GDM1 (cell line): ENCODE data around the gene NUP210.

Experiments used
- DNase-seq: peaks from one replicate; lab custom pipeline; 2025; lab: John Stamatoyannopoulos, UW

The NUP210 gene

GRCh38 chr3:13348100-13348499 lies 72.0 kb downstream of the NUP210 start:
- DNase-seq = no peak

DNA sequence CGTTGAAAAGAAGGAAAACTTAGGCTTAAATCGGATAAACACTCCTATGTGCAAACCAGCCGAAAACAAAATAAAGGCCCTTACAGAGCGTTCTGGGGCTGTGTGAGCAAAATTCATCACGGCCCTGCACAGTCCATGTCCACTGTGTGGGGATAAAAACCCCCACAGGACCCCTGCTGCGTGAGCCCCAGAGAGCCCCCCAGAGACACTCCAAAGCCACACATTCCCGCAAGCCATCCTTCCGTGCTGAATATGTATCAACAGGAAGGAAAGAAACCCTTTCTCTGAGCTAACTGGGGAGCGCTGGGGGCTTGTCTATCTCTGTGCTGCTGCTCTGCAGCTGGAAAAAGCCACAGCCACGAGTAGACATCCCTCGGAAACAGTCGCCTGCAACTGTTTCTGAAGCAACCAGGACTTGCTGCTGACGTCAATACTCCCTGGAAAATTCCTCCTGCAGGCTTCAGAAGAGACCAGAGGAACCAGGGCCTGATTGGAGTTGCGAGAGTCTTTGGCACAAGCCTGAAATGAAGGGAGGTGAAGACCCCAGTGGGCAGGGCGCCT lies 72.7 kb downstream of the NUP210 start:
- DNase-seq = no peak

GRCh38 chr3:13346481-13347389 lies 73.4 kb downstream of the NUP210 start:
- DNase-seq = no peak

- DNase-seq = no peak
Measured at GRCh38 chr3:13345772-13346171, 74.3 kb downstream of the NUP210 start.

GRCh38 chr3:13345284-13345683 lies 74.8 kb downstream of the NUP210 start:
- DNase-seq = no peak

- DNase-seq = no peak
Measured at GRCh38 chr3:13344663-13345062, 75.5 kb downstream of the NUP210 start.

- no peak for DNase-seq
Measured at GRCh38 chr3:13343601-13344000, 76.5 kb downstream of the NUP210 start.

- no peak for DNase-seq
Measured at GRCh38 chr3:13341229-13341905, 78.8 kb downstream of the NUP210 start.

DNA sequence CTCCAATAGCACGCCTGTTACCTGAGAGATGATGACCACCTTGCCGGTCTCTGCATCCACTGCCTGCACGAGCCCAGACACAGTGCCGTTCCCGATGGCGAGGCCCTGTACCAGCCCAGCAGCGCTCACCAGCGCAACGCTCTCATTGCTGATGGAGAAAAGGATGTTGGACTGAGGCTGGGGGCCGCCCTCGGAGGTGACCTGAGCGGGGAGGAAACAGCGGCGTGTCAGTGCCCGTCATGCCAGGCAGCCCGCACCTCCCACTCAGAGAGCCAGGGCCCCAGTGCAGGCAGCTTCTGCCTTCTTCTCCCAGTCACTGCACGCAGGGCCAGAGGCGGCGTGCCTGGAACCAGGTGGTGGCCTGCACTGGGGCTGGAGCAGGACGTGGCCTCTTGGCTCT lies 80.3 kb downstream of the NUP210 start:
- no peak for DNase-seq

- DNase-seq = no peak
Measured at GRCh38 chr3:13338996-13339395, 81.1 kb downstream of the NUP210 start.

DNA sequence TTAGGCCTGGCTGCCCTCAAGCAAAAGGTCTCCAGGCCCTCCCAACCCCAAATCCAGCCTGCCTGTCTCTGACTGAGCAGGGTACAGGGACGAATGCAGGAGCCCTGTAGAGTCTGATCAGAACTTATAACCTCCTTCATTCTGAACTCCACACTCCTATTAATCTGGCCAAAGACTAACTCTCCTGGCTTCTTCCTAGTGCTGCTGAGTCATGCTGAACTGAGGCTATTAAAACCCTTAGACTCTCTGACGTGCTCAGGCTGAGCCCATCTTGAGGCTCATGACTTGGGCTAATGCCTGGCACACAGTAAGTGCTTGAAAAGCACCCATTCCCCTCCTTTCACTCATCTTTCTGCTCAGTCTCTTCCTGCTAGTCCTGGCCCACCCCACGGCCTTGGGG lies 81.9 kb downstream of the NUP210 start:
- DNase-seq = no peak

DNA sequence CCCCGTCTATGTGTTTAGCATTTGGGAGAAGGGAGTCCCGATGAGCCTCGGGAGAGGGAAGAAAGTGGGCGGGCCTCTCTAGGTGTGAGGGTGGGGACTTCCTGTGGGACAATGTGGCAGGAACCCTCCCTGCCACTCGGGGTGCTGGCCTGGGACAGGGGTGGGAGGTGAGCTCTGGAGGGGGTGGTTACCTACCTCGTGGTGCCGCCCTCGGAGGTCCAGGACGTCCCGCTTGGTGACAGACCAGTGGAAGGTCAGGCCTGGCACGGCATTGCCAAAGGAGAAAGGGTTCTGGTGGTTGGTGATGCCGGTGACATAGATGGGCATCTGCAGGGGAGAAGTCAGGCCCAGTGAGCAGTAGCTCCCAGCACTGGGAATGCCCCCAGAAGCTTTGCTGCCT lies 83.5 kb downstream of the NUP210 start:
- DNase-seq = no peak

DNA sequence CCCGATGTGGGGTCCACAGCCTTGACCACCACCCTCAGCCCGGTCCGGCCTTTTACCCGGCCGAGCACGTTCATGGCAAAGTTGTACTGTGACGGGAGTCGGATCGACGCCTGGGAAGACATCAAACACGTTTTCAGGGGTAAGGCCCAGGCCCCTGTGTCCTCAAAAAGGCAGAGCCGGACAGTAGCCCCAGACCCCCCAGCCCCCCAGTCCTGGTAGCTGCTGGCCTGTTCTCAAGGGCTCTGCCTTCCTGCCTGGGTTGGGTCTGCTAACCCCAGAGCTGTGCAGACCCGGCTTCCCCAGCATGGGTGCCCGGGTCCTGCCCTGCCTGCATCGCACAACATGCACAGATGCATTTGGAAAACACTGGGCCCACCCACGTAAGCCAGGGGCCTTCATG lies 84.6 kb downstream of the NUP210 start:
- DNase-seq = no peak

DNA sequence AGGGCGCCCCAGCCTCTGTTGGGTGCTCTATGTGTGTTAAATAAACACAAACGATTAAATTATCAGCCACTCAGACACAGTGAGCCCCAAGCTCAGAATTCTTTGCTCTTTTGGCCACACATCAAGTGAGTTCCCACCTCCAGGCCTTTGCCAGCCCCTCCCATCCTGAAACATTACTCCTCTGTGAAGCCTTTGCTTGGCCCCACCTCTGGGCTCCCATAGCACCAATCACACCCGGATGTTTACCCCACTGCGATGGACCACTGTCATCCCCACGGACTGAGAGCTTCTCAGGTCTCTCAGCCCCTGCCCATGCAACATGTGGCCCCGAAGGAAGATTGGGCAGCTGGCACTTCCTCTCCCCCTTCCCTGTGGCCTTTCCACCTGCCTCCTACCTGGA lies 85.1 kb downstream of the NUP210 start:
- no peak for DNase-seq

- DNase-seq = no peak
Measured at GRCh38 chr3:13333236-13333897, 86.8 kb downstream of the NUP210 start.

DNA sequence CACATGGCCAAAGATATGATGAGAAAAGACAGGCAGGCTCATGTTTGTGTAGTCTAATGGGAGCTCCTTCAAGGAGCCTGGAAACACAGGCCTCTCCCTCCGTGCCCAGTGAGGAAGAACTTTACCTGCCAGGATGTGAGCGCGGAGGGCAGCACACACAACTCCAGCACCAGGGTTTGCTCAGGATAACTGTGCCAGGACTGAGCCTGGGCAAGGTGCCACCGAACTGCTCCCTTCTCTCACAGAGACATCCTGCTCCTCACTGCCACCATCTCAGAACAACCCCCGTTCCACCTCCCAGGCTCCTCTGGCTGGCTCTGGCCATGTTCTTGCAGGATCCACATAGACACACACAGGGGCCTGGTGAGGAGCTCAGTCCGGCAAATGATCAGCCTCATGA lies 87.4 kb downstream of the NUP210 start:
- no peak for DNase-seq

- no peak for DNase-seq
Measured at GRCh38 chr3:13332158-13332557, 88.0 kb downstream of the NUP210 start.

GRCh38 chr3:13329746-13330145 lies 90.4 kb downstream of the NUP210 start:
- DNase-seq = no peak

DNA sequence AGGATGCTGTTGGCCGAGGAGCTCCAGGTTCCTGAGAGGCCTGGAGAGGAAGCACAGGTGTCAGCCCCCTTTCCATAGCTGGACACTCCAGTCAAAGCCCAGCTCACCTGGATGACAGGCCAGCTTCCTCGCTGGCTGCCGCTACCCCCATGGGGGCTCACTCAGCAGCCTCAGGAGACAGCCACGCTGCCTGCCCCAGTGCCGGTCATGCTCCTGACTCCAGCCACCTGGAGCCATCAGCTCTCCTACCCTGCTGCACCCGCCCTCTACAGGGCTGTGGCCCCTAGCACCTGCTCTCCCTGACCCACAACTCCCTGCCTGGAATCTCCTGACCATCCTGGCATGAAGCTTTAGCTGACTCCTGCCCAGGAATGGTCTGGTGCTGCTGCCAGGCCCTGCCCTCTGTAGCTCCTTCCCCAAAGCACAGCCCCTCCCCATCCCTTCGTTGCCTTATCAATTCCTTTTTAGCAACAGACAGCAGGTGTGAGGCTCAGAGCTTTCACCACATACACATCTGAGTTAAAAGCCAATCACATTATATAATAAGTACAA lies 94.2 kb downstream of the NUP210 start:
- no peak for DNase-seq

DNA sequence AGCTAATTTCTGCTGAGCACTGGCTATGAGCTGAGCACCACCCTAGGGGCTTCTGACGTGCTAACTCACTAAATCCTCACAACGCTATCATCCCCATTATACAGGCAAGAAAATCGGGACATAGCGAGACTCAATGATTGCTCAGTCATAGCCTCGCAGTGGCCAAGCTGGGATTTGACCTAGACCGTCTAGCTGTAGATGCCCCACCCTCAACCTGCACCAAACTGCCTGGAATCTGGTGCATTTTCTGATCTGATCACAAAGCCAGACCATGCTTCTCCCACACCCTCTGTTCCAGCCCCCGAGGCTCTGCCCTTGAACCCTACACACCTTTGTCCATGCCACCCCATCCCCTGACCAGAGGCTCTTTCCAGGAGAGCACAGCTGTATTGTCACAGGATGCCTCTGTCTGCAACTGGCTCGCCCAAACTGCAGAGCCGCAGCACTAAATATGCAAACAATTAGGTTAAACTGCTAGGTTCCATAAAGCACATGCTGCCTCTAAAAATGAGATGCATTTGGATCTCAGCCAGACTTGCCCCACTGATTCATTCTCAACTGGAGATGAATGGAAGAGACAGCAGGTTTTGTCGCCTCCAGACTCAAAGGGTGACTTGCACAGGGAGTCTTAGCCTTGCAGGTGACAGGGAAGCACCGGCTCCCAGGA lies 95.2 kb downstream of the NUP210 start:
- no peak for DNase-seq

GRCh38 chr3:13323822-13324221 lies 96.3 kb downstream of the NUP210 start:
- DNase-seq = no peak

DNA sequence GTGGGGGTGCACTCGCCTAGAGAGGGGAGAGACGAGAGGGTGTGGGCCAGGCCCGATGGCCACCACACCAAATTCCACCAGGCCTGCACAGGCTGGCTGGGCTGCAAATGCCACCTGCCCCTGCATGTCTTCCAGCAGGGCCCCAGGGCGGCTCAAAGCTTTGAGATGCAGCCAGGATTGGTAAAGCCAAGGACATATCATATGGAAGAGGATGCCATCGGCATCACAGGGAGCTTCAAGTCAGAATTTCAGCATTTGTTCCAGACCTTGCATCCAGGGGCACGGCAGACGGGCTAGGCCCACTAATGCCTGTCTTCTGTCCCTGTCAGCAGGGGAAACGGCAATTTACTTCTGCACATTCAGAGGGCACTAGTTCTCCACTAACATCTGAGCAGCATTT lies 97.8 kb downstream of the NUP210 start:
- DNase-seq = no peak
